ENCODE measurements around the gene PC.

Gene PC

GRCh38 chr11:66978717-66979116 is 20.5 kb upstream of the PC start:
- Histone ChIP-seq H3K9me3 (replicated peaks; ENCODE audit: insufficient read depth, low read length) (no peaks in the 10 kb centered on the region), H3K4me2 (ENCODE audit: low read depth, low read length) (no peak overlapping the region), H3K27me3 (replicated peaks; ENCODE audit: insufficient read depth, low read length) (peaks cover 14% of the 10 kb centered on the region), H3K4me1 (ENCODE audit: low read length) (no peaks in the 10 kb centered on the region), H3K9me2 (replicated peaks; ENCODE audit: insufficient read depth, low read length) (no peaks in the 10 kb centered on the region), H4K20me1 (ENCODE audit: insufficient read depth, low read length) (no peaks in the 10 kb centered on the region), H3K36me3 (replicated peaks; ENCODE audit: insufficient read depth, low read length) (no peaks in the 10 kb centered on the region), H3K79me2 (ENCODE audit: low read length) (no peaks in the 10 kb centered on the region), H2AFZ (ENCODE audit: low read length) (no peak overlapping the region), H3K9ac (ENCODE audit: low read length) (no peak overlapping the region), H3F3A (ENCODE audit: insufficient read depth, low read length) (no peaks in the 10 kb centered on the region), H3K4me3 (ENCODE audit: low read length) (no peak overlapping the region), H3K27ac (ENCODE audit: low read length) (no peak overlapping the region)
- TF ChIP-seq EZH2phosphoT487 (IDR thresholded peaks at IDR 0.05; ENCODE audit: low read length) (no peak), EZH2 (optimal IDR thresholded peaks at IDR 0.05; ENCODE audit: low read depth, low read length) (no peak)
- TF ChIP-seq, protein P1, sequence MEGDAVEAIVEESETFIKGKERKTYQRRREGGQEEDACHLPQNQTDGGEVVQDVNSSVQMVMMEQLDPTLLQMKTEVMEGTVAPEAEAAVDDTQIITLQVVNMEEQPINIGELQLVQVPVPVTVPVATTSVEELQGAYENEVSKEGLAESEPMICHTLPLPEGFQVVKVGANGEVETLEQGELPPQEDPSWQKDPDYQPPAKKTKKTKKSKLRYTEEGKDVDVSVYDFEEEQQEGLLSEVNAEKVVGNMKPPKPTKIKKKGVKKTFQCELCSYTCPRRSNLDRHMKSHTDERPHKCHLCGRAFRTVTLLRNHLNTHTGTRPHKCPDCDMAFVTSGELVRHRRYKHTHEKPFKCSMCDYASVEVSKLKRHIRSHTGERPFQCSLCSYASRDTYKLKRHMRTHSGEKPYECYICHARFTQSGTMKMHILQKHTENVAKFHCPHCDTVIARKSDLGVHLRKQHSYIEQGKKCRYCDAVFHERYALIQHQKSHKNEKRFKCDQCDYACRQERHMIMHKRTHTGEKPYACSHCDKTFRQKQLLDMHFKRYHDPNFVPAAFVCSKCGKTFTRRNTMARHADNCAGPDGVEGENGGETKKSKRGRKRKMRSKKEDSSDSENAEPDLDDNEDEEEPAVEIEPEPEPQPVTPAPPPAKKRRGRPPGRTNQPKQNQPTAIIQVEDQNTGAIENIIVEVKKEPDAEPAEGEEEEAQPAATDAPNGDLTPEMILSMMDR (IDR thresholded peaks at IDR 0.05; ENCODE audit: low read length): no peak
- DNase-seq: no peak

DNA sequence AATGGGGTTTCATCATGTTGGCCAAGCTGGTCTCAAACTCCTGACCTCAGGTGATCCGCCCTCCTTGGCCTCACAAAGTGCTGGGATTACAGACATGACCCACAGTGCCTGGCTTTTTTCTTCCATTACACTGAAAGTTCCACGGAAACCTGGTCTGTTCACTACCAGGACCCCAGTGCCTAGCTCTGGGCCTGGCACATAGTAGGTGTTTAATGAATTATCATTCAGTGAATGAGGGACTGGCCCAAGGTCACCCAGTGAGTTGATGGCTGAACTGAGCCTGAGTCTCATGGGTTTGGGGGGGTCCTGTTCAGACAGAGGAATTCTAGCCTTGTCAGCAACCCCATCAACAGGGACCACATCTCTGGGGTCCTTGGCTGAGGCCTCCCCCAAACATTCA is 20.0 kb upstream of the PC start:
- H3K27ac ChIP-seq (ENCODE audit: low read length): no peak overlapping the region
- DNase-seq: no peak
- H3K4me3 ChIP-seq (ENCODE audit: low read length): no peak overlapping the region
- H3K36me3 ChIP-seq (replicated peaks; ENCODE audit: insufficient read depth, low read length): no peaks in the 10 kb centered on the region
- H3K9me2 ChIP-seq (replicated peaks; ENCODE audit: insufficient read depth, low read length): no peaks in the 10 kb centered on the region
- H3K4me2 ChIP-seq (ENCODE audit: low read depth, low read length): no peak overlapping the region
- H3K79me2 ChIP-seq (ENCODE audit: low read length): no peaks in the 10 kb centered on the region
- H3K4me1 ChIP-seq (ENCODE audit: low read length): no peaks in the 10 kb centered on the region
- H2AFZ ChIP-seq (ENCODE audit: low read length): no peak overlapping the region
- TF ChIP-seq, protein P1 (IDR thresholded peaks at IDR 0.05; ENCODE audit: low read length): no peak
- TF ChIP-seq EZH2phosphoT487 (IDR thresholded peaks at IDR 0.05; ENCODE audit: low read length): no peak
- no peak for TF ChIP-seq EZH2 (optimal IDR thresholded peaks at IDR 0.05; ENCODE audit: low read depth, low read length)
- no peaks in the 10 kb centered on the region for H4K20me1 ChIP-seq (ENCODE audit: insufficient read depth, low read length)
- H3K9me3 ChIP-seq (replicated peaks; ENCODE audit: insufficient read depth, low read length): no peaks in the 10 kb centered on the region
- H3K9ac ChIP-seq (ENCODE audit: low read length): no peak overlapping the region
- H3F3A ChIP-seq (ENCODE audit: insufficient read depth, low read length): no peaks in the 10 kb centered on the region
- H3K27me3 ChIP-seq (replicated peaks; ENCODE audit: insufficient read depth, low read length): peaks cover 14% of the 10 kb centered on the region

DNA sequence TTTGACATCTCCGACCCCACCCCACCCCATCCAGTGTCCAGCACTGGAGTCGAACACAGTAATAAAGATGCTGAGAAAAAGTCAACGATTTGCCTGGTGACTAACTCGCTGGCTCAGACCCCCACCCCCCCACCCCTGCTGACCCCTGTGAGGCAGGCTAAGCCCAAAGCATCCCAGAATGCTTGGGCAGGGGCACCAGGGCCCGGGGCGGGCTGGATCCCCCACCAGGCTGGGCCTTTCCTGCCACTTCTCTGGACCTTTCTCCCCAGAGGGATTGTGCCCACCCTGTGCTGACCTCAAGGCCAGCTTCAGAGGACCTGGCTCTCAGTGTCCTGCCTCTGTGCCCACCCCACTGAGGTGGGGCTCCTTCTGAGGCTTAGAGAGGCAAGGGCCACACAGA is 18.7 kb upstream of the PC start:
- no peak overlapping the region for H3K4me2 ChIP-seq (ENCODE audit: low read depth, low read length)
- peaks cover 14% of the 10 kb centered on the region for H3K27me3 ChIP-seq (replicated peaks; ENCODE audit: insufficient read depth, low read length)
- no peak overlapping the region for H2AFZ ChIP-seq (ENCODE audit: low read length)
- TF ChIP-seq EZH2phosphoT487 (IDR thresholded peaks at IDR 0.05; ENCODE audit: low read length) (no peak), EZH2 (optimal IDR thresholded peaks at IDR 0.05; ENCODE audit: low read depth, low read length) (no peak)
- TF ChIP-seq, protein P1 (IDR thresholded peaks at IDR 0.05; ENCODE audit: low read length): no peak
- no peak overlapping the region for H3K27ac ChIP-seq (ENCODE audit: low read length)
- DNase-seq: no peak
- no peaks in the 10 kb centered on the region for H3K9me2 ChIP-seq (replicated peaks; ENCODE audit: insufficient read depth, low read length)
- H4K20me1 ChIP-seq (ENCODE audit: insufficient read depth, low read length): no peaks in the 10 kb centered on the region
- H3K4me1 ChIP-seq (ENCODE audit: low read length): no peaks in the 10 kb centered on the region
- no peak overlapping the region for H3K4me3 ChIP-seq (ENCODE audit: low read length)
- H3F3A ChIP-seq (ENCODE audit: insufficient read depth, low read length): no peaks in the 10 kb centered on the region
- H3K36me3 ChIP-seq (replicated peaks; ENCODE audit: insufficient read depth, low read length): no peaks in the 10 kb centered on the region
- no peaks in the 10 kb centered on the region for H3K9me3 ChIP-seq (replicated peaks; ENCODE audit: insufficient read depth, low read length)
- no peak overlapping the region for H3K9ac ChIP-seq (ENCODE audit: low read length)
- H3K79me2 ChIP-seq (ENCODE audit: low read length): no peaks in the 10 kb centered on the region

Data from MM.1S (cell line).